HG03135 (cell line): ENCODE data around the gene TCF7L1.

Experiments
- ATAC-seq: cut with Tn5 transposase; IDR thresholded peaks from one replicate; pipeline ENCODE4 v1.9.1; 2021; ENCODE audit warnings: mild to moderate bottlenecking, moderate library complexity; ENCODE audit not compliant: unreplicated experiment

The TCF7L1 gene

DNA sequence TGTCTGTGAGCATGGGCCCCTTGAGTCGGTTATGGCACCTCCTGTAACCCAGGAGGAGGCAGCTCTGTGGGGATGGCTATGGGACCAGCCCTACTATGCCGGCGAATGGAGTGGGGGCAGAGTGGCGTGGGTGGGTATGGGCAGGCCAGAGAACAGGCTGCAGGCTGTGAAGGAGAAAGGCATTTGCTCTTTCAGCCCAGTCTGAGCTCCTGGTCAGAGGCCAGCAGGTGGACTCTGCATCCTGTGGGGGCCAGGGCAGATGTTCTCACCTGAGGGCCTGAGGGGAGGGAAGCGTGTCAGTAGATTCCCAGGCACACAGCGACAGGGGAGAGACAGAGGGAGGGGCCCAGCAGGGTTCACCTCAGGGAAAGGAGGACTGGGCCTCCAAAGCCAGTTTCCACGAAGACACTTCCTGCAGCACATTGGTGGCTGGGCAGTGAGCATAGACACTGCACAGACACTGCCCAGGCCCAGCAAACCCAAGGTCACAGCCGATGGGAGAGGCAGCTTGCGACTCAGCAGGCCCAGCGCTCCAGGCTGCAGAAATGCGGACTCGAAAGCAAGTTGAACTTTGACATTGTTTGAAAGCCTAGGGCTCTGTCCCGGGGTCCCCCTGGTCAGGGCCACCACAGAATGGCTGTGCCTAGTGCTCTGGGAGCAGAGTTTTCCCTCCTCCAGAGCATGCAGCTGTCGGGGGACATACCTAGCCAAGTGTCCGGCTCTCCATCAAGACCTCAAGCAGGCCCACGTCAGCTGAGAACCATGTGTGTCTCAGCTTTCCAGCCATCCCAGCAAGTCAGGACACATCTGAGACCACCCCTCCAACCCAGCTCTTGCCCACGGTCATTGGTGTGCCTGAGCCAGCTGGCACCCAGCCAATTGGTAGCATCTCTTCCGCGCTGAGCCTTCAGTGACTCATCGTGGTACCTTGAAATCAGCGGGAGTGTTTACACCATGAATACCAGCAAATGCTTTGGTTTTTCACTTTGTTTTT, 140.8 kb downstream of the TCF7L1 start:
- ATAC-seq = no peak

DNA sequence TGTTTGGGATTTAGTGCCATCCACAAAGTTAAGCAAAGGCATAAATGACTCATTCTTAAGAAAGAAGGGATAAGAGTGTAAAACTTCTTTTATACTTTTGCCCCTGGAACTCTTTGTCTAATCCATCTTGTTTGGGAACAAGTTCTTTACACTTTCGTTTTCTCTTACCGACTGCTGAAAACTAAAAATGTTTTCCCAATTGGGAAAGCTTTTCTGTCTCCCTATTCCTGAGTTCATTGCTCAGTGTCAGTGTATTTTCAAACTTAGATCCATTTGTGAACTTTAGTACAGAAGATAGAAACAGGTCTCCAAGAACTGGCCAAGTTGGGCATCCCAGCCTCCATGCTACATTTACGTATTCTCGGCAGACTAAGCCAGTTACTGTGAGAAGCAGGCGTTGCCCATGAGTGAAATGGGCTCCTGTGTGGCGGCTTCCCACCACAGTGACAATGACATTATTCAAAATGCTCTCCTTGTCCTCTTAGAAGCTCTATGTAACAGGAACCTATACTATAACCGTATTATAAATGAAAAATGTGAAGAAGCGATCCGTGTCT, 142.9 kb downstream of the TCF7L1 start:
- ATAC-seq = no peak

DNA sequence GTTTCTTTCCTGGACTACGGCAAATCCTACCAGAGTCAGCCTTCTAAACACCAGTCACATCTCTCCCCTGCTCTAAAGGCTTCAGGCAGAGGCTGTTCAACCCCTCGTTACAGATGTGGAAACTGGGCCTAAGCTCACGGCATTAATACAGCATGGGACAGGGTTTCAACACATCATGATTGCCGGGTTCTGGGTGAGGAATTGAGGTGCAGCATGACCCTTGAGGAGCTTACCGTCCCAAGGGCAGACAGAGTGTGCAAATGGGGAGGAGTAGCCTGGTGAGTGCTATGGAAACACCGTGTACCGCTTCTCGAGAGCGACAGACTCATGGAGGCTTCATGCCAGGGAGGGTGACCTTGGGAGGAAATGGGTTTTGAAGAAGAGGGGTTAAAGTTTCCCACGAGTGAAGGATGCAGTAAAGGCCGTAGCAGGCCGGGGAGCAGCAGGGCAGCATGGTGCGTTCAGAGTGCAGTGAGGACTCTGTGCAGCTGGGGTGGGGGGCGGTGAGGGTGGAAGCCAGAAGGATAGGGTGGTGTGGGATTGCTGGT, 143.5 kb downstream of the TCF7L1 start:
- ATAC-seq = no peak

DNA sequence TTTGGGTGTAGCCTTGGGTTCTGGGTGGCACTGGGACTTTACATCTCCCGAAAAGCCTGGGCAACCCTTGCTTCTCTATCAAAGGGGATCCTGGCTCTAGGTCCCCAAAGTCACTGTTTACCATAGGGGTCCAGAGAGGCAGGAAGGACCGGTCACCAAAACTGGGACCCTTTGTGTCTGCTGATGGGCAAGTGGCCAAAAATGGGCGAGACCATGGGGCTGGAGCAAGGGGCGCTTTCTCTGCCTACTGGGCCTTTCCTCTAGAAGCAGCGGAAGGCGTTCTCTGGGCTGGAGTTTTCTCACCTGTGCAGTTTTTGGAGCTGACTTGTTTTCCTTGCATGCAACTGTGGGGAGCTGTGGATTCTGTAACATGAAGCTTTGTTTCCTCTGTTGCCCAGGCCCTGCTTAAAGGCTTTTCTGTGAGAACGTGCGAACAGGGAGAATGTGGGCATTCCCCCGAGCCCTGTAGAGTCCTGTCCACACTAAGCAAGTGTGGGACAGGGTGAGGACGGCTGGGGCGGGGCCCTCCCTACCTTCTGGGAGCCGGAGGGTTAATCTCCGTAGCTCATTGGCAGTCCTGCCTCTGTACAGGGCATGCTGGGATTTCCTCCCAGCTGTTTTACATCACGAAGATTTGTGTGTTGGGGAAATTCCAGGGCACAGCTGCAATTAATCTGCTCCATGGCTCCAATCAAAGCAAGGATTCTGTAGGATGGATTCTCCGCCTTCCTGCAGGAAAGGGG, 144.4 kb downstream of the TCF7L1 start:
- ATAC-seq = no peak

DNA sequence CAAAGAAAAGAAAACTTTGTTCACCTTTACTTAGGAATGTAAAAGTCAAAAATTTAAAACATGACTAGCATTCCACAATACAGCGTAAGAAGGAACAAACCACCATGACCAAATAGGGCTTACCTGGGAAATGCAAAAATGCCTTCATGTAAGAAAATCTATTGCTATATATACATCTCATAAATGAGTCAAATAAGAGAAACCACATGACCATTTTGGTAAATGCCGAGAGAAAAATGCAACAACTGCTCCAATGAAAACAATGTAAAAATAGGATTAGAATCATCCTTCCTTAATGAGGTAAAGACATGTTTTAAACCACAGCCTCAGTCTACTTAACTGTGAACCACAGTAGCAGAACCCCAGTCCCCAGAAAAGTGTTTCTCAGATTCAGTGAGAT, 145.2 kb downstream of the TCF7L1 start:
- no peak for ATAC-seq

DNA sequence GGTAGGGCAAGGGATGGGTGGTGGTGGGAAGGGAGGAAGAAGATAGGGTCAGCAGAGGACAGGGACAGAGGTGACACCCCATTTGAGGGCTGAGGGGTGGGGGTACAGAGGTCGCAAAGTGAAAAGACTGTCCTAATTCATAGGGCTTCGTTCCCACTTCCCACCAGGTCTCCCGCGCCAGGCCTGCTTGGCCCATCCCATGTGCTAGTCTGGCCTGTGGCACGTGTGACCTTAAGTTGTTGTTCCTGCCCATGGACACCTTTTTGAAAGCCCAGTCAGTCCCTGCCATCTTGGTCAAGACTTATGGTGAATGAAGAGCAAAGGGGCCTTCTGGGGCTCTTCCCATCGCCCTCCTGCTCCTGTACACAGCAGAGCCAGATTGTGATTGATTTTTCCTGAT, 148.4 kb downstream of the TCF7L1 start:
- ATAC-seq = no peak

DNA sequence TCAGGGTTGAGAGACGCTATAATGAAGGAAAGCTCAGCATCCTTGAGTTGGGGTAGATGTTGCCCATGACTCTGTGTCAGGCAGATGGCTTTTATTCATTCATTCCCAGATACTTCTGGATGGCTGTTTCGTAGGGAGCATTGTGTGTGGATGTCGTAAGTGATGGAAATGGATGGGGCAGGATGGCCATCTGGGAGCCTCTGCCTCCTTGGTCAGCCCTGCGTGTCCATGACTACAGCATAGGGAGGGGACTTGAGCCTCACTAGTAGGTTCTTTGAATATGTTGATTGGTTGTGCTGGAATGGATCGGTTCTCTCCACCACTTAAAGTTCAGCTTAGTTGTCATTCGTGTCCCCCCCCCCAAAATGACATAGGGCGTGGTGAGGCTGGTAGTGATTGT, 149.7 kb downstream of the TCF7L1 start:
- no peak for ATAC-seq

DNA sequence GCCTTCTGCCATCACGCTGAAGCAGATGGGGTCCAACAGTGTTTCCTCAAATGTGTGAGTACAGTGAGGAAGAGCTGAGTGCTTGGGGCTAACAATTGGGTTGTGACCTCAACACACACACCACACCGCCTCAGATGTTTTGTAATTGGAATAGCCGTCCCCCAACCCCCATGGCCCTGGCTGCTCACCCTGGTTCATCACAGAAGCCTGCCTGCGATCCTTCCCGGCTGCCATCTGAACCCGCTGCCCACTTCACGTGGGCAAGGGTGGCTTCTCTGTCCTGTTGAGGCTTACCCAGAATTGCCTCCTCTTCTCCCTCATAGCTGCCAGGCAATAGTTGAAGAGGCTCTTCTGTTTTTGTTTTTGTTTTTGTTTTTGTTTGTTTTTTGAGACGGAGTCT, 150.4 kb downstream of the TCF7L1 start:
- ATAC-seq = no peak

DNA sequence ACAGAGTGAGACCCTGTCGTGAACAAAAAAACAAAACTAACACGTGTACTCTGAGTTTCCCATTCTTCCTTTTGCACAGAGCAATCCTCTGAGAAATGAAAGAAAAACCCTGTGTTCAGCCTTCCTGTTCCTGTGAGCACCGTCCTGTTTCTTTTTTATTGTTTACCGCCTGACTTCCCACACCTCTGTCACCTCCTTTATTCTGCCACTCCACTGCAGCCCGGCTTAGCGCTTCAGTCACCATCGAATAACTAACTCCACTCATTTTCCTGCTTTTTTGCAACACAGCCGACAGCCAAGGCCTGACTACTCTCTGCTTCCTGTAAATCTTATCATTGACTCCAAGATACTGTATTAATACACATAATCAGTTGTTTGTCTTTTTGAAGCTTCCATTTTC, 153.7 kb downstream of the TCF7L1 start:
- ATAC-seq = no peak

DNA sequence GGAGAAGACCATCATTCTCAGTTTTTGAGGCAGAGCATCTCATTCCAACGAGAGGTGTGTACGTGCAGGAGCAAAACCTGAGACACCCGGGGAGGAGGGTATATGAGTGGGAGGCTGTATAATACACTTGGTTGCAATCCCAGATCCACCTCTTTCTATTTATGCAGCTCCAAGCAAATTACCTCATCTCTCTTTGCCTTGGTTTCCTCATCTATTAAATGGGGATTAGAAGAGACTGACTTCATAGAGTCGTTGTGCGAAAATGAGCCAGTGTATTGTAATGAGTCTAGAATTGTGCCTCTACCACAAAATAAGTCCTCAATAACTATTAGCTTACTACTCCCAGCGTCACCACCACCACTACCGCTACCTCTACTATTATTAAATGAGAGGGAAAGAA, 154.5 kb downstream of the TCF7L1 start:
- ATAC-seq = no peak

DNA sequence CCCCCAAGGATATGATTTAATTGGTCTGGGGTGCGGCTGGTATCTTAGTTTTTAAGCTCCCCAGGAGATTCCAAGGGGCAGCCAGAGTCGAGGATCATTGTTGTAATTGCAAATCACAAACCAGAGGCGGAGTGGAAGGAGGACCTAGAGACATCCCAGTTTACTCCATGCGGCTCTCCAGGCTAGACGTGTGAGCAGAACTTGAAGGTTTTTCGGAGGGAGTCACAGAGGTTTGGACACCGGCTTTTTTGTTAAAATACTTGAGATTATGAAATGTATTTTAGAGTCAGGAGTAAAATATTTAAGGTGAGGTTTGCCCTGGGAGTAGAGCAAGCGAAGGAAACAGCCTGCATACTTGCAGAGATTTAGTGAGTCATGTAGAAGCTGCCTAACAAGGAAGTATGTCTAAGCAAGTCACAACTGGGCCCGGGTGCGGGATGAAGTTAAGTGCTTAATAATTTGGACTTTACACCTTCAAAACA, 155.1 kb downstream of the TCF7L1 start:
- no peak for ATAC-seq

DNA sequence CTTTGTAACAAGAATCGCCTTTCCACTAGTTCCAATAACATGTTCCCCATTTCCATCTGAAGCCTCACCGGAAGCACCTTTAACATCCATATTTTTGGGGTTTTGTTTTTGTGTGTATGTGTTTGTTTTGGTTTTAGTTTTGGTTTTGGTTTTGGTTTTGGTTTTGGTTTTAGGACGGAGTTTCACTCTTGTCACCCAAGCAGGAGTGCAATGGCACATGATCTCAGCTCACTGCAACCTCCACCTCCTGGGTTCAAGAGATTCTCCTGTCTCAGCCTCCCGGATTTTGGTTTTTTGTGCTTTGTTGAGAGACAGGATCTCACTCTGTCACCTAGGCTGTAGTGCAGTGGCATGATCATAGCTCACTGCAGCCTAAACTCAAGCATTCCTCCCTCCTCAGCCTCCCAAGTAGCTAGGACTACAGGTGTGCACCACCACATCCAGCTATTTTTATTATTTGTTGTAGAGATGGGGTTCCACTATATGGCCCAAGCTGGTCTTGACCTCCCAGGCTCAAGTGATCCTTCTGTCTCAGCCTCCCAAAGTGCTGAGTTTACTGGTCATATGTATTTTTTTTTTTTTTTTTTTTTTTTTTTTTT, 158.3 kb downstream of the TCF7L1 start:
- no peak for ATAC-seq

DNA sequence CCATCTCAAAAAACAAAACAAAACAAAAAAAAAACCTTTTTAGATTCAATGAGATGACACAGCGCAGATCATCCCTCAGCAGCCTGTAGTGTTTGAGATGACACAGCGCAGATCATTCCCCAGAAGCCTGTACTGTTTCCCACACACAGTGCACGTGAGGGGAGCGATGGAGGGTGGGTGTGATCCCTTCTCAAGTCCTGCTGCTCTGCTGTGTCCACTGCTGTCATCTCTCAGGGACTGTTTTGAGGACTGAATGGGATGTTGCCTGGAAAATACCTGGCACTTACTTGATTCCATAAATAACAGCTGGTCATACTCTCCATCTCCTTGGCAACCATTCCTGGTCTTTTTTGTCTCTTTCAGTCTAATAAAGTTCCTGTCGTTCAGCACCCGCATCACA, 168.9 kb downstream of the TCF7L1 start:
- ATAC-seq = no peak

DNA sequence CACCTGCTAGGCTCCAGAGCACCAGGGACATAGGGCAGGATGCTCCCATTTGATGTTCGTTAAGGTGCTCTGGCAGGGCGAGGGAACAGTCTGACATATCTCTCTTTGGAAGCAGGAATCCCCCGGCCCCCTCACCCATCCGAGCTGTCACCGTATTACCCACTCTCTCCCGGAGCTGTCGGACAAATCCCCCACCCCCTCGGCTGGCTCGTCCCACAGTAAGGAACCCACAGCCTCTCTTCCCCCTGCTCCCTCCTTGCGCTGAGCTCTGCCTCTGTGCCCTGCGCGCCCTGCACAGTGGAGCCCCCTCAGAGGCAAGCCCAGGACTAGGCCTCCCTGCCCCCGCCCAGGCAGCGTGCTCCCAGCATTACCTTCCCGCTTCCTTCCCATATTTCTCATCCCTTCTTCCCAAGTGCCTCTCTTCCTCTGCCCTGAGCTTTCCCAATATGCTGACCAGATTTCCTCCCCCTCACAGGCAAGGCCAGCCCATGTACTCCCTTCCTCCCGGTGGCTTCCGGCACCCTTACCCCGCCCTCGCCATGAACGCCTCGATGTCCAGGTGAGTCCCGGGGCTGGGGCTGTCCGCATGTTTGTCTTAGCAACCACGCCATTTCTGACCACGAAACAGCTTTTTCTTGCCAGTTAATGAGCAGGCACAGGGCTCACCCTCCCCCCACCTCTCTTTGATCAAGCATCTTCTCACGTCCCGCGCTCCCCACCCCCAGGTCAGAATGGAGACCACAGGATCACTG, 170.8 kb downstream of the TCF7L1 start:
- ATAC-seq = no peak

DNA sequence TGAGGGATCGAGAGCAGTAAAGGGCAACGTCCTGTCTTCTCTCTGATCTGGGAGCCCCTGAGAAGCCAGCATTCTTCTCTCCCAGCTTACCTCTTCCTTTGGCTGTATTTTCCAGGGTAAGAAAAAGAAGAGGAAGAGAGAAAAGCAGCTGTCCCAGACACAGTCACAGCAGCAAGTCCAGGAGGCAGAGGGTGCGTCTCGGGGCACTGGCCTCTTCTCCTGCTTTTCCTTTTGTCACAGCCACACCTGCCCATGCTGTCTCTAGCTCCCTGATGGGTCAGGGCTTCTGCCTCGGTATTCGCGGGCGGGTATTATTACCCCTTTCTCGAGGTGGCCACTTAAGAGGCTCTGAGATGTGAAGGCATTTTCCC, 174.3 kb downstream of the TCF7L1 start:
- ATAC-seq = no peak

DNA sequence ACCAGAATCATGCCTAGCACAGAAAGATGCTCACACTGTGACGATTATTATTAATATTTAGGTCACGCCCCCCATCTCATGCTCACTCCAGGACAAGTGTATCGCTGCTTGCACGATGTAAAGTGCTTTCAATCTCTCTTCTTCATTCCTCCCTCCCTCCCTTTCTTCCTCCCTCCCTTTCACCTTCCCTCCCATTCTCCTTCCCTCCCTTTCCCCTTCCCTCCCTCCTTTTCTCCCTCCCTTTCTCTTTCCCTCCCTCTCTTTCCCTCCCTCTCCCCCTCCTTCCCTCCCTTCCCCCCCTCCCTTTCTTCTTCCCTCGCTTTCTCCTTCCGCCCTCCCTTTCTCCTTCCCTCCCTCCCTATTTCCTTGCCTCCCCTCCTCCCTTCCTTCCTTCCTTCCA, 175.0 kb downstream of the TCF7L1 start:
- ATAC-seq = no peak

DNA sequence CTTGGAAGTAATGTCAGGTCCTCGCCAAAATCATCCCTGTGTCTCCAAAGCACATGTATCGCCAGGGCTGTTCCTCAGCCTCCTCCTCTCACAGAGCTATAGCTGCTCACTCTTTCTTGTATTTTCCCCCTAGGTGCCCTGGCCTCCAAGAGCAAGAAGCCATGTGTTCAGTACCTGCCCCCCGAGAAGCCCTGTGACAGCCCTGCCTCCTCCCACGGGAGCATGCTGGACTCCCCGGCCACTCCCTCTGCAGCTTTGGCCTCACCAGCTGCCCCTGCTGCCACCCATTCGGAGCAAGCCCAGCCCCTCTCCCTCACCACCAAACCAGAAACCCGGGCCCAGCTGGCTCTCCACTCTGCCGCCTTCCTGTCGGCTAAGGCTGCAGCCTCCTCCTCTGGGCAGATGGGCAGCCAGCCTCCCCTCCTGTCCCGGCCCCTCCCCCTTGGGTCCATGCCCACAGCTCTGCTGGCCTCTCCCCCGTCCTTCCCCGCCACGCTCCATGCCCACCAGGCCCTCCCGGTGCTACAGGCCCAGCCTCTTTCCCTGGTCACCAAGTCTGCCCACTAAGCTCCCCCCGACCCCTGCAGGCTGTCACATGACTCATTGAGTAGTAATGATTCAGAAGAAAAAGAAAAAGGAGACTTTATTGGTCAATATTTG, 175.8 kb downstream of the TCF7L1 start:
- no peak for ATAC-seq

DNA sequence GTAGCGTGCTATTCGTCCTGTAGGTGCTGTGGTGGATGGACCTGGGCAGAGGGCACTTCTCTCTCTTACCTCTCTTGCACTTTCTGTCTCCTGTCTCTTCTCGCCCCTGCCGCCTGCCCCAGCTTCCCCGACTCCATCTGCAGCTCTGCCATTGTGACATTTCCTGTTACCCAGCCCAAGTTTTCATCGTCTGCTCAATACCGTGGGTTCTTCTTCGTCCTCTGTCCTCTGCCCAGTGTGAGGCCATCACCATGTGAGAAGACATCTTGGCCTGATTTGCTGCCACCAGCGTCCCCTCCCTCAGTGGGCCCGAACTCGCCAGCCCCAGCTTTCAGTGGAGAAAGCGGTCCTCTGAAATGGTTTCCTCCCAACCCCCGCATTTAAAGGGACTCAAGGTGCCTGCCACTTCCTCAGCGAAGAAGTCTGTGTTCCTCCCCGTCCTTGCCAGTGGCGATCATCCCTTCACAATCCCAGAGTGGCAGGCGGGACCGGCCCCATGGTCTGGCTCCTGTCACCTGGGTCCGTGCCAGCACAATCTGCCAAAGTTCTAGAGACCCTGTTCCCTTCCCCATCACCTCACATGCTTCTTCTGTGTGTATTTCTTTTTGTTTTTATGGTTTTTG, 176.6 kb downstream of the TCF7L1 start:
- no peak for ATAC-seq

DNA sequence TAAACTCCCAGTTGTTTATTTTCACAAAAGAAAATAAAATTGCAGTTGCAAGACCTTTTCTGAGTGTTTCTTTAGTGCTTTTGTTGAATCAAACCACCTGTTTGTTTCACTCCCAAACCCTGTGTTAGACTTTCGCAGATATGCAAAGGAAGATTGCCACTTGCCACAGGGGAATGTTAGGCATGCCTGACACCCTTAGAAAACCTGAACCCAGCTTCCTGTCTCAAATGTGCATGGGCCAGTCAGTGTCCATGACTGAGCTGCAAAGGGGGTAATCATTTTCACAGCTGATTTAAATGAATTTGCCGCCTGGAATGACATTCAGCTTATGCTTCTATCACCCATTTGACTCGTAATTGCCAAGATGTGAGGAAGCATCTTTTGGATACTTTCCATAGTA, 177.1 kb downstream of the TCF7L1 start:
- ATAC-seq = no peak
